ENCODE measurements around the gene CMTM5. TPM values are rescaled to one million over a fixed set of nuclear protein-coding genes. Genes with fewer than 3 reads are reported as not detected.
"Not testable (repeated sequence)": the region's sequence is repeated elsewhere in the genome, so short reads cannot be mapped to it uniquely, and the experiment has no call there.

Gene CMTM5
- total and polyA plus RNA-seq, 7 donors, result 1.2 to 4.6 (median 3.1) TPM; not detected in 2

DNA sequence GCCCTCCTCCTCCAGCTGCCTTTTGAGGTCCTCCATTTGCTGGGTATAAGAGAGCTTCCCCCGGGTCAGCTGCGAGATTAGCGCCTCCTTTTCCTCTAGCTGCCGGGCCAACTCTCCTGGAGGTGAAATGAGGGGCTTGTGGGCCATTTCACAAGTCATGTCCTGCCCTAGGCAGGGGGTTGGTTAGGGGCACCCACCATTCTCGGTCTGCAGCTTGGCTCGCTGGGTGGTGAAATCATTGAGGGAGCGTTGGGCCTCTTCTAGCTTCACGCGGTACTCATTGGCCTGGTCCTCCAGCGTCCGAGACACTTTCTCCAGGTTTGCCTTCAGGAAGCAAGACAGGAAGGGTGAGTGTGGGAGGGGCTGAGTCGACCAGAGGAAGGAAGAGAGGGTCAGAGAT is 12.6 kb downstream of the CMTM5 start:
- 75 to 83% methylated on average over 12 of the region's 12 CpGs for WGBS, 2 donors
- intact Hi-C loops (cut with DNase I), result no loop called here

DNA sequence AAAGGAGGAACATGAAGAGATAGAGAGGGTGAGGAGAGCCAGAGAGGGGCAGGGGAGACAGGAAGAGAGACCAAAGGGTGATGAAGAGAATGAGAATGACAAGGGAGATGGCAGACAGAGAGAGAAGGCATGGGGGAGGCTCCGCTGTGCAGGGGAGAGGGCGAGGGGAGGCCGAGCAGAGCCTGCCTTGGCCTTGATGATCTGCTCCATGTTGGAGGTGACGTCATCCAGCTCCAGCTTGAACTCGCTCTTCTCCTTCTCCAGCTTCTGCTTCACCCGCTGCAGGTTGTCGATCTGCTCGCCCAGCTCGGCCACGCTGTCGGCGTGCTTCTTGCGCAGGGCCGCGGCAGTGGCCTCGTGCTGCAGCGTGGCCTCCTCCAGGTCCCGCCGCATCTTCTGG is 13.0 kb downstream of the CMTM5 start:
- H3K4me3 ChIP-seq; intact Hi-C loops (cut with DNase I); H3K9me3 ChIP-seq; DNase-seq; H3K27me3 ChIP-seq; H3K36me3 ChIP-seq; H3K27ac ChIP-seq; H3K4me1 ChIP-seq: not testable (repeated sequence)
- WGBS, 2 donors, result 86 to 94% methylated on average over 4 to 5 of the region's 19 CpGs

More for the DNA sequence above, 12.6 kb downstream of the CMTM5 start:
- no peak overlapping the region for H3K4me3 ChIP-seq
- no peak for DNase-seq
- TF ChIP-seq, protein P1, sequence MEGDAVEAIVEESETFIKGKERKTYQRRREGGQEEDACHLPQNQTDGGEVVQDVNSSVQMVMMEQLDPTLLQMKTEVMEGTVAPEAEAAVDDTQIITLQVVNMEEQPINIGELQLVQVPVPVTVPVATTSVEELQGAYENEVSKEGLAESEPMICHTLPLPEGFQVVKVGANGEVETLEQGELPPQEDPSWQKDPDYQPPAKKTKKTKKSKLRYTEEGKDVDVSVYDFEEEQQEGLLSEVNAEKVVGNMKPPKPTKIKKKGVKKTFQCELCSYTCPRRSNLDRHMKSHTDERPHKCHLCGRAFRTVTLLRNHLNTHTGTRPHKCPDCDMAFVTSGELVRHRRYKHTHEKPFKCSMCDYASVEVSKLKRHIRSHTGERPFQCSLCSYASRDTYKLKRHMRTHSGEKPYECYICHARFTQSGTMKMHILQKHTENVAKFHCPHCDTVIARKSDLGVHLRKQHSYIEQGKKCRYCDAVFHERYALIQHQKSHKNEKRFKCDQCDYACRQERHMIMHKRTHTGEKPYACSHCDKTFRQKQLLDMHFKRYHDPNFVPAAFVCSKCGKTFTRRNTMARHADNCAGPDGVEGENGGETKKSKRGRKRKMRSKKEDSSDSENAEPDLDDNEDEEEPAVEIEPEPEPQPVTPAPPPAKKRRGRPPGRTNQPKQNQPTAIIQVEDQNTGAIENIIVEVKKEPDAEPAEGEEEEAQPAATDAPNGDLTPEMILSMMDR (IDR thresholded peaks at IDR 0.05), result no peak
- TF ChIP-seq POLR2A (IDR thresholded peaks at IDR 0.05), result no peak
- no peaks in the 10 kb centered on the region for H3K27me3 ChIP-seq
- H3K4me1 ChIP-seq, result no peaks in the 10 kb centered on the region
- H3K9me3 ChIP-seq, result no peaks in the 10 kb centered on the region
- H3K27ac ChIP-seq, result no peak overlapping the region
- no peaks in the 10 kb centered on the region for H3K36me3 ChIP-seq

DNA sequence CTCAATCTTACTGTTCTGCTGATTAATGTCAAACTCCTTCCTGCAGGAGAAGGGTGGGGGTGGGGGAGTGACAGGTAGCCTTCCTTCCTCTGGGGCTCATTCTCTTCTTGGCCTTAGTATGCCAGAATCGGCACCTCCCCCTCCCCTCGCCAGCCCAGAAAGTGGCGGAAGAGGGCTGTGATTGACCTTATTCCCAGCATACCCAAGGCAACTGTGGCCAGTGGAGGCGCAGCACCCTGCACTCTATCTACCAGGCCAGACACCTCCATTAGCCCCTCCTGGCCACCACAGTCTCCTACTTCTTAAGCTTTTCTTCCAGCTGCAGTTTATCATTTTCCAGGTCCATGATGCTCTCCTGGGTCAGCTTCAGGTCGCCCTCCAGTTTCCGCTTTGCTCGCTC is 15.8 kb downstream of the CMTM5 start:
- TF ChIP-seq POLR2A (IDR thresholded peaks at IDR 0.05) (no peak), POLR2AphosphoS5 (IDR thresholded peaks at IDR 0.05) (no peak), EP300 (IDR thresholded peaks at IDR 0.05) (no peak)
- TF ChIP-seq, protein P1 (IDR thresholded peaks at IDR 0.05), result no peak
- H3K4me1 ChIP-seq, result no peaks in the 10 kb centered on the region

DNA sequence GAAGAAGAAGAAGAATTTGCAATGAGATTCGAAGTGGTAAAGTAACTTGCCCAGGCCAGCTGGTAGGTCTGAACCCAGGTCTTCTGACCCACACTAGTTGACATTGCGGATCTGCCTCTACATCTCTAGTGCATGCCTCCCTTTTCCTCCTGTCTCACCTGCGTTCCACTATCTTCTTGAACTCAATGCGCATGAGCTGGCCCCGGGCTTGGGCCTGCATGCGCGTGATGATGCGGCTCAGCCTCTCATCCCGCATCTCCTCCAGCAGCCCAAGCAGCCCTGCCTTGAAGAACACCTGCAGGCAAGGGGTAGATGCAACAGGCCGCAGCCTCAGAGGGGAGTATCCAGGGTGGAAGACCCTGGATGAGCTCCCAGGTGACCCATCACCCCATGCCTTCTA is 19.3 kb downstream of the CMTM5 start:
- Histone ChIP-seq H3K36me3 (no peaks in the 10 kb centered on the region), H3K4me1 (no peaks in the 10 kb centered on the region), H3K4me3 (no peak overlapping the region), H3K27ac (no peak overlapping the region), H3K9me3 (no peaks in the 10 kb centered on the region), H3K27me3 (no peaks in the 10 kb centered on the region)
- no peak for DNase-seq
- 92 to 93% methylated on average over 10 of the region's 10 CpGs for WGBS, 2 donors
- TF ChIP-seq POLR2A (IDR thresholded peaks at IDR 0.05) (no peak), POLR2AphosphoS5 (IDR thresholded peaks at IDR 0.05) (no peak), EP300 (IDR thresholded peaks at IDR 0.05) (no peak)
- TF ChIP-seq, protein P1 (IDR thresholded peaks at IDR 0.05), result no peak
- intact Hi-C loops (cut with DNase I), result no loop called here

More for the DNA sequence above, 15.8 kb downstream of the CMTM5 start:
- H3K36me3 ChIP-seq, result no peaks in the 10 kb centered on the region
- no peak overlapping the region for H3K27ac ChIP-seq
- no peak overlapping the region for H3K4me3 ChIP-seq
- no peak for DNase-seq
- intact Hi-C loops (cut with DNase I), result no loop called here
- WGBS, 2 donors, result 80 to 81% methylated on average over 7 of the region's 7 CpGs
- no peaks in the 10 kb centered on the region for H3K9me3 ChIP-seq
- H3K27me3 ChIP-seq, result no peaks in the 10 kb centered on the region

DNA sequence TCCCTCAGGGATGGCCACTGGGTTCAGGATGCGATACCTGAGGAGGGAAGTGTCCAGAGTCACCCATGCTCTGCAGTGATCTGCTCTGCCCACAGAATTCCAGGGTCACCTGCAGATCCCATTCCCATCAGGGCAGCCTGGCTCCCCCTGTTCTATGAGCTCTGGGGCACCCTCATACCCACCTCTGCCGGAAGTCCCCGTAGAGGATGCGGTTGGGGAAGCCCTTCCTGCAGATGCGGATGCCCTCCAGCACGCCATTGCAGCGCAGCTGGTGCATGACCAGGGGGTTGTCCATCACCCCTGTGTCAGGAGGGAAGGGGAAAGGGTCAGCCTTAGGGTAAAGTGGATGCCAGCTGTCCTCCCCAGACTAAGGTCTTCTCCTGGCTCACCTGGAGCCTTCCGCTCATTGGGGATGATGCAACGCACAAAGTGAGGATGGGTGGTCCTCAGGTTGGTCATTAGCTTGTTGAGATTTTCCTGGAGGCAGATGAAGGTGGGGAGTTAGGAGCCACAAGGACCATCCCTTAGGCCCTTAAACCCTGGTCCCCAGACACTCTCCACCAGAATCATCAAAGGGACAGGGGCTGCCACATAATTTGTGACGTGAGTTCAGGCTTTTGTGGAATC is 20.0 kb downstream of the CMTM5 start:
- Histone ChIP-seq H3K27me3 (no peaks in the 10 kb centered on the region), H3K27ac (no peak overlapping the region), H3K36me3 (no peaks in the 10 kb centered on the region), H3K4me1 (no peaks in the 10 kb centered on the region), H3K9me3 (no peaks in the 10 kb centered on the region), H3K4me3 (no peak overlapping the region)
- intact Hi-C loops (cut with DNase I), result no loop called here
- TF ChIP-seq, protein P1 (IDR thresholded peaks at IDR 0.05), result no peak
- TF ChIP-seq POLR2A (IDR thresholded peaks at IDR 0.05), result no peak
- TF ChIP-seq EP300 (IDR thresholded peaks at IDR 0.05), result no peak
- TF ChIP-seq POLR2AphosphoS5 (IDR thresholded peaks at IDR 0.05), result no peak
- 92 to 95% methylated on average over 10 of the region's 10 CpGs for WGBS, 2 donors
- DNase-seq, result no peak
